ENCODE data around the gene PHF21B. TPM values are rescaled to one million over a fixed set of nuclear protein-coding genes. Genes with fewer than 3 reads are reported as not detected.

PHF21B gene
- total and polyA plus RNA-seq, 2 of the 8 experiments (the other 6 are each of a cell fraction or from before 2014, with no cell fraction given) = 19.3 to 68.1 TPM

DNA sequence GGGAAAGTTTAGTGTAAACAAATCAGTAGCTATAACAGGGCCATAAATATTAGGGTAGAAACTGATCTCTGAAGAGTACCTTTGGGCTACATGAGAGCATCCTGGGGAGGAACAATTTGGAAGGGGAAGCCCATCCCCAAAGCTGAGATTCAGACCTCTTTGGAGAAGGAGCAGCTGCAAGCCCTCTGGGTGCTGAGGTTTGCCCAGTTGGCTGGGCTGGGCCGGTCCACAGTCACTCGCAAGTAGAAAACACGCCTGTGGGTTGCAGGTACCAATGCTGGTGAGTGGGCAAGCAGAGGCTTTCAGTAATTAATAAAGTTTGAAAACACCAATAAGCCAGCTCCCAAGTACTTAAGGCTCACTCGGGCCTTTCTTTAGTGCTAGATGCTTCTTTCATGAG is 132.9 kb downstream of the PHF21B start:
- Histone ChIP-seq H3K36me3 (ENCODE audit: control insufficient read depth in 2 of 4, insufficient read depth in 4 of 4, low read length in 3 of 4) (peaks cover 2 to 16% (median 5%) of the 10 kb centered on the region in 4 experiments; a peak in 5 of 8 replicates), H3K18ac (ENCODE audit: extremely low read depth, low read length) (no peak overlapping the region), H2BK5ac (ENCODE audit: low read depth, low read length) (no peak overlapping the region), H3K9ac (replicated peaks in 1 of 4; ENCODE audit: extremely low read depth in 1 of 4, low read depth in 3 of 4, low read length in 3 of 4) (no peak overlapping the region), H4K5ac (ENCODE audit: insufficient read length, low read depth, low read length) (no peak overlapping the region), H3K23ac (ENCODE audit: insufficient read length) (no peak overlapping the region), H3K4me1 (replicated peaks in 1 of 4; ENCODE audit: control insufficient read depth in 3 of 4, insufficient read depth in 4 of 4, low read length in 3 of 4) (no peaks in the 10 kb centered on the region), H2BK12ac (ENCODE audit: low read depth, low read length) (no peak overlapping the region), H3K79me1 (ENCODE audit: low read depth, low read length) (no peaks in the 10 kb centered on the region; the same call in 1 of the 2 replicates), H3K9me3 (ENCODE audit: insufficient read depth in 2 of 2, low read depth in 1 of 2, low read length in 1 of 2) (peaks cover 2 to 12% of the 10 kb centered on the region in 2 experiments), H2BK15ac (ENCODE audit: low read length) (no peak overlapping the region), H3K79me2 (ENCODE audit: control insufficient read depth in 1 of 2, insufficient read depth in 2 of 2, low read length in 2 of 2) (no peaks in the 10 kb centered on the region), H2BK20ac (ENCODE audit: low read length) (no peak overlapping the region), H4K8ac (ENCODE audit: extremely low read depth, insufficient read depth, low read length) (no peak overlapping the region), H3K56ac (replicated peaks; ENCODE audit: insufficient read length, low read depth, low read length) (no peak overlapping the region), H3K4me2 (ENCODE audit: insufficient read depth in 1 of 2, low read depth in 2 of 2, low read length in 2 of 2) (no peak overlapping the region), H3K14ac (ENCODE audit: insufficient read length) (no peak overlapping the region), H2AFZ (ENCODE audit: low read length) (no peak overlapping the region), H3K23me2 (ENCODE audit: low read depth, low read length) (no peaks in the 10 kb centered on the region), H2AK5ac (ENCODE audit: low read depth, low read length) (no peak overlapping the region), H3K27me3 (replicated peaks in 1 of 4; ENCODE audit: control insufficient read depth in 3 of 4, extremely low read depth in 1 of 4, insufficient read depth in 3 of 4, low read length in 3 of 4) (no peaks in the 10 kb centered on the region), H3K4me3 (ENCODE audit: extremely low read depth in 1 of 4, insufficient read depth in 2 of 4, low read depth in 3 of 4, low read length in 4 of 4) (no peak overlapping the region), H4K91ac (replicated peaks; ENCODE audit: insufficient read length, low read length) (no peak overlapping the region), H4K20me1 (replicated peaks in 1 of 2; ENCODE audit: control insufficient read depth in 1 of 2, insufficient read depth in 2 of 2, low read length in 2 of 2) (no peaks in the 10 kb centered on the region), H2BK120ac (replicated peaks; ENCODE audit: low read depth, low read length) (no peak overlapping the region), H3K27ac (ENCODE audit: low read depth, low read length) (no peak overlapping the region), H3K4ac (replicated peaks; ENCODE audit: insufficient read length, low read depth, low read length) (no peak overlapping the region)
- WGBS, 2 experiments (ENCODE audit: extremely low coverage in 1 of 2, insufficient coverage in 1 of 2, insufficient read length in 1 of 2, insufficient replicate concordance in 2 of 2, low coverage in 1 of 2, low lambda C conversion rate in 2 of 2, missing lambda C conversion rate in 1 of 2) = 95% methylated on average over 4 of the region's 4 CpGs; no CpG with 5 or more reads in 1 of the 2 experiments
- FAIRE-seq (no peak), DNase-seq (ENCODE audit: low read depth in 1 of 2, low spot score in 2 of 2) (no peak)
- POLR2A ChIA-PET (ENCODE audit: partially characterized antibody) = interaction anchor here (0.6 kb wide), 1 partner anchor 227 kb away, joined by 3 read pairs; no protein-coding TSS in a partner anchor
- no peak for TF ChIP-seq SRF (IDR thresholded peaks at IDR 0.05; ENCODE audit: low read depth, low read length)
- TF ChIP-seq RBBP5 (IDR thresholded peaks at IDR 0.05; ENCODE audit: borderline replicate concordance, low read depth, low read length) = no peak
- TF ChIP-seq TCF12 (IDR thresholded peaks at IDR 0.05; ENCODE audit: low read depth, low read length) = no peak
- no peak for TF ChIP-seq TAF1 (IDR thresholded peaks at IDR 0.05; ENCODE audit: low read depth, low read length)
- no peak for TF ChIP-seq RXRA (IDR thresholded peaks at IDR 0.05; ENCODE audit: insufficient read depth, low read depth, low read length)
- TF ChIP-seq RNF2 (IDR thresholded peaks at IDR 0.05; ENCODE audit: borderline replicate concordance, low read depth, low read length, missing control alignments, poor library complexity, severe bottlenecking) = no peak
- TF ChIP-seq ASH2L (IDR thresholded peaks at IDR 0.05; ENCODE audit: low read length) = no peak
- no peak for TF ChIP-seq TAF7 (optimal IDR thresholded peaks at IDR 0.05; ENCODE audit: borderline replicate concordance, low read depth, low read length)
- TF ChIP-seq ZNF274 (IDR thresholded peaks at IDR 0.05; ENCODE audit: borderline replicate concordance, extremely low read depth, low read length) = no peak
- no peak for TF ChIP-seq SUZ12 (IDR thresholded peaks at IDR 0.05; ENCODE audit: low read length)
- no peak for TF ChIP-seq EGR1 (IDR thresholded peaks at IDR 0.05; ENCODE audit: borderline replicate concordance, low read depth, low read length)
- TF ChIP-seq NRF1 (IDR thresholded peaks at IDR 0.05; ENCODE audit: low read depth, low read length) = no peak
- TF ChIP-seq BRCA1 (IDR thresholded peaks at IDR 0.05; ENCODE audit: low read depth, low read length) = no peak
- no peak for TF ChIP-seq CBX5 (IDR thresholded peaks at IDR 0.05; ENCODE audit: low read depth, low read length)
- CTCF ChIA-PET (ENCODE audit: partially characterized antibody) = no interaction called here

Data from H1 (cell line).